Dermis blood vessel endothelial cell (primary cell): ENCODE measurements around the gene CRACR2B. TPM values are rescaled to one million over a fixed set of nuclear protein-coding genes. Genes with fewer than 3 reads are reported as not detected.

ENCODE experiments used
- DNase-seq: peaks from one replicate; pipeline ENCODE4 v3.0.0; 2010
- total RNA-seq: library from RNA; depleted of rRNA; stranded (reverse); fragments of >200 nt; gene quantifications from 2 replicates; pipeline ENCODE4 v1.2.3, GENCODE V29; 2014

CRACR2B gene
- total RNA-seq, 1 donor from 2014 or later, result 29.8 TPM

DNA sequence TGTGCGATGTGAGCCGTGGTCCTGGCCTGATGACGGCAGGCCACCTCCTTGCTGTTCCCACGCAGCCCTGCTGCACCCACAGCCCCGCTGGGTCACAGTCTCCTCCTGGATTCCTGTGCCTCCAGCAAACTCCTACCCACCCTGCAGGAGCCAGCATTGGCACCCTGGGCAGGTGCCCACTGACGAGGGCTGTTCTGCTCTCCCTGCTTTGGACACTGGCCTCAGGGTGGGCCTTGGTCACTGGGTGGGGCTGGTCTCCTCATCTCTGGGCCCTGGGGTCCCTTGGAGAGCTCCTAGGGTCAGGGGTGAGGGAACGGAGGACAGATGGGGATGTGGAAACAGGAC is 27.6 kb downstream of the CRACR2B start:
- no peak for DNase-seq

DNA sequence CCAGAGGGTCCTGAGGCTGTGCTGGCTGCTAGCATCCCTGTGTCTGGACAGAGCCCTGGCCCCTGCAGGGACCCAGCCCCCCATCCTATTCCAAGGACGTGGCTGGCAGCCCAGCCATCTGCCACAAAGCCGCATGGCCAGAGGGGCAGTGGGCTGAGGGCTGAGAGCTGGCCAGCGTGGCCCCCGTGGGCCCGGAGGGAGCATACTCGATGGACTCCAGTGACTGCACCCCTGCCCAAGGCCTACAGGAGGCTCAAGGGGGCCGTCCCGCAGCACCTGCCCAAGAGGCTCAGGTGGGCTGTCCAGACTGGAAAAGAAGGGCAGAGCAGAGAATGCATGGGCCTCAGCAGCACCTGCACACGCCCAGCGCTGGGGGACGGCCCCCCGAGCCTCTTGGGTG is 28.1 kb downstream of the CRACR2B start:
- no peak for DNase-seq

DNA sequence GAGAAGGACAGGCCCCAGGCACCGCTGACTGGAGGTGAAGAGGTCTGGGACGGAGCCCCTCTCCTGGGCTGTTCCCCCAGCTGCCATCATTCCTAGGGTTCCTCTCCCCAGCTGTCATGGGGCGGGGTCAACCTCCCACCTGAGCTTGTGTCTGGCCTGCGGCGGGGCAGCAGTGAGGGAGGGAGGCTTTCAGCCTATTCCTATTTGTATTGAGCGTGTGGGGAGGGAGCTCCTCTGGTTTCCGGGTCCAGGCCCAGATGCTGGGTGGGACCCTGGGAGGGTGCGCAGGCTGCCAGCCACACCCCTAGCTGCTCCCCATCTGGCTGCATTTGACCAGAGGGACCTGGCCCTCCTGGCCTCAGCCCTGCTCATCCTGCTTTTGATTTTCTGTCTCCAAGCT is 28.7 kb downstream of the CRACR2B start:
- no peak for DNase-seq

DNA sequence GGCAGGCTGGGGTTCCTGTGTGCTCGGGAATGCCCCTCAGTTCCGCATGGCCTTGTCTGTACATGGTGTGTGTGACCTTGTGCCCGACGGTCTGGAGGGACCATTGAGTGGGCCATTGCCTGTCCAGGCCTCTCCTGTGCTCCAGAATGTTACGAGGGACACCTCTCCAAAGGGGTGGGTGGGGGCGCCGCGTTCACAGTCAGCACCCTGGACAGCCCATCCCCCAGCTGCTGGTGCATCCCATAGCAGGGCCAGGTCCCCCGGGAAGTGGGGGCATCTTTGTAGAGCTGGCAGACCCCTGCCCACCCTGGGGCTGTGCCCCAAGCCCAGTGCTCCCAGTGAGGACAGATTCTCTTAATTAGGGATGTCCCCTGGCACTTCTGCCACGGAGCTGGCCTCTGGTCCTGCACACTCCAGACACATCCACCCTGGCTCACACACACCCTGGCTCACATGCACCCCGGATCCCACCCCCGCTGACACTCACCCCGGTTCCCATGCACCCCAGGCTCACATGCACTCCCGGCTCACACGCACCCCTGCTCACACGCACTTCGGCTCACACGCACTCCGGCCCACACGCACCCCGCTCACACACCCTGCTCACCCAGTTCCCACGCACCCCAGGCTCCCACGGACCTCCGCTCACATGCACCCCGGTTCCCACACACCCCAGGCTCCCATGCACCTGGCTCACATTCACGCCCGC is 30.5 kb downstream of the CRACR2B start:
- no peak for DNase-seq

DNA sequence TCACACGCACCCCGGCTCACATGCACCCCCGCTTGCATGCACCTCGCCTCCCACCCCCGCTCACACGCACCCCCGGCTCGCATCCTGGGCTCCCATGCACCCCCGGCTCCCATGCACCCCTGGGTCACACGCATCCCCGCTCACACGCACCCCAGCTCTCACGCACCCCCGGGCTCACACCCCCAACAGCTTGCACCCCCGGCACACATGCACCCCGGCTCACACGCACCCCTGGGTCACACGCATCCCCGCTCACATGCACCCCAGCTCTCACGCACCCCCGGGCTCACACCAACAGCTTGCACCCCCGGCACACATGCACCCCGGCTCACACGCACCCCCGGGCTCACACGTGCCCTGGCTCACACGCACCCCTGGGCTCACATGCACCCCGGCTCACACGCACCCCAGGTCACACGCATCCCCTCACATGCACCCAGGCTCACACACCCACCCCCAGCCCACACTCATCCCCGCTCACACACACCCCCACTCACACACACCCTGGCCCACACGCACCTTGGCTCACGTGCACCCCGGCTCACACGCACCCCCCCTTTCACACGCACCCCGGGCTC is 31.1 kb downstream of the CRACR2B start:
- no peak for DNase-seq

DNA sequence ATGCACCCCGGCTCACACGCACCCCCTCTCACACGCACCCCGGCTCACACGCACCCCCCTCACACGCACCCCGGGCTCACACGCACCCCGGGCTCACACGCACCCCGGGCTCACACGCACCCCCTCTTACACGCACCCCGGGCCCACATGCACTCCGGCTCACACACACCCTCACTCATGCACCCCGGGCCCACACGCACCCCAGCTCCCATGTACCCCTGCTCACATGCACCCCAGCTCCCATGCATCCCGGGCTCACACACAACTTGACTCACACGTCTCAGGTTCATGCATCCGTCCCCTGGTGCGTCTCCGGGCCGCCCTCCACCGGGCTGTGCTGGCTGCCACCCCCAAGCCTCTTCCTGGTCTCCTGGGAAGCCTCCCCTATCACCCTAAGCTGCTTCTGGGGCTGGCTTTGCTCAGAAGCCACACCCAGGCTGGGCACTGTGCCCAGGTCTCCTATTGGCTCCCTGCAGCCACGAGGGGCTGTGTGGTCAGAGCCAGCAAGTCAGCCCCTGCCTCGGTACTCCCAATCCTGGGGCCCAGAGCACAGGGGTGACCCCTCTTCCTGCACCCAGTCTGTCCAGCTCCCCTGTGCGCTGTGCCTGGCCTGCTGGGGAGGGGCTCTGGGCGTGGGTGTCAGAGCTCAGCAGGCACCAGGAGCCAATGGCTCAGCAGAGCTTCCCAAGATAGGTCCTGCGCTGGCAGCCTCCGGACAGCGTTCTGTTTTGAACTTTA is 31.8 kb downstream of the CRACR2B start:
- DNase-seq, result peak; percentile 70

DNA sequence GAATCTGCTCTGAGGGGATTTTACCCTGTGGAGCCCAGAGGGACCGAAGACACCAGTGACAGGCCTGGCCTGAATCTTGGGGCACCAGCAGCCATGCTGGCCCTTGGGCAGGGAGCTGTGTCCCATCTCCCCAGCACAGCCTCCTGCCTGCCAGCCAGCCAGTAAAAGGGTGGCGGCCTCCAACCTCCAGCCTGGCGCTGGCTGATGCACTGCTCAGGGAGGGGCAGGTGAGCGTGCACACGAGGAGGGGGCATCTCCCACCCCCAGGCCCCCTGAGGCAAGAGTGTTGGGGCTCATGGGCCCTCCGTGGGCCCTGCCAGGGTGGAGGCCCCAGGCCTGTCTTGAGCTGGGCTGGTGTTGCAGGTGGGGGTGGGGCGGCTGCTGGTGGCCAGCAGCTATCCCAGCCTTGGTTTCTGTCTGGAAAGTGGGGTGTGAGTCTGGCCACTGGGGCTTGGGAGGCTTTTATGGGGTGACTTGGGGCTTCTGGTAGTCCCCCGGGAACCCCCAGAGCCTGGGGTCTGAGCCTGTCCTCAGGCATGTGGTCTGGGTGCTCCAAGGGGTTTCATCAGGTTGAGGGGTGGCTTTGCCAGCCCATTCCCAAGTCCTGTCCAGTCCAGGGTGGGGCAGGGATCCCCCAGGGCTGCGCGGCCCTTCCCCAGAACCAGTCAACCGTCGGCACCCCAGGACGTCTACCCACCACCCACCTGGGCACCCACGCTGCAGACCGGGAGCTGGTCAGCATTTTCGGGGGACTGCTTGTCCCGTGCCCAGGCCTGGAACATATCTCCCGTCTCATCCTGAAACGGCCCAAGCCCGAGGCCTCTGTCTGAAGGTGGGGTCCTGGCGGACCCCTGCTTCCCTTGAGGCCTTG is 32.8 kb downstream of the CRACR2B start:
- DNase-seq, result no peak

DNA sequence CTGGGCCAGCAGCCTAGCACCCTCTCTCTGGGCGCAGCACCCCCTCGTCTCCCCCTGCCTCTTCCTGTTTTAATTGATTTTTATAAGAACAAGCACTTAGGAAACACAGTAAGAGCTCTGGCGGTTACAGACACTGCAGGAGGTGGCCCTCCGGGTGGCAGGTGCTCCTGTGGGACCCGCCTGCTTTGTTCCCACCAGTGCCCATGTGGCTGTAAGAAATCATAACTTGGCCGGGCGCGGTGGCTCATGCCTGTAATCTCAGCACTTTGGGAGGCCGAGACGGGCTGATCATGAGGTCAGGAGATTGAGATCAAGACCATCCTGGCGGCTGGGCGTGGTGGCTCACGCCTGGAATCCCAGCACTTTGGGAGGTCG is 33.4 kb downstream of the CRACR2B start:
- no peak for DNase-seq

DNA sequence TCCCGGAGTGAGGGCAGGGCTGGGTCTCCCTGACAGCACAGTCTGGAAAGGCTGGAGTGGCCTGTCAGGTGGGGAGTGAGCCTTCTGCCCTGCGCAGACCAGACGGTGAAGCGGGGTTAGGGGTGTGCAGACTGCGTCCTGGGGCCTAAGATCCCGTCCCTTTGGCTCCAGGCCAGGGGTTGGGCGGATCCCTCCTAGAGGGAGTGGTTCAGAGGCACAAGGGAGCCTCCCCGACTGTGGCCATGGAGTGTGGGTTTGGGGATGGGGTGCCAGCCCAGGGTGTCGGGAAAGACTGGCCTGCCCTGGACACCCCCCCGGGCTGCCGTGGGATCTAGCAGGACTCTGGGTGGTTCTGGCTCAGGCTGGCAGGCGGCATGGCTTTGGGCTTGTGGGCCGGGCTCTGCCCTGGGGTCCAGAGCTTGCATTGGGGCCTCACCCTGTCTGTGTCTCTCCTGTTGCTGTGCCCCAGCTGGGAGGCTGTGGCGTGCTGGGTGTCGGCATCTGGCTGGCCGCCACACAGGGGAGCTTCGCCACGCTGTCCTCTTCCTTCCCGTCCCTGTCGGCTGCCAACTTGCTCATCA is 34.5 kb downstream of the CRACR2B start:
- no peak for DNase-seq

DNA sequence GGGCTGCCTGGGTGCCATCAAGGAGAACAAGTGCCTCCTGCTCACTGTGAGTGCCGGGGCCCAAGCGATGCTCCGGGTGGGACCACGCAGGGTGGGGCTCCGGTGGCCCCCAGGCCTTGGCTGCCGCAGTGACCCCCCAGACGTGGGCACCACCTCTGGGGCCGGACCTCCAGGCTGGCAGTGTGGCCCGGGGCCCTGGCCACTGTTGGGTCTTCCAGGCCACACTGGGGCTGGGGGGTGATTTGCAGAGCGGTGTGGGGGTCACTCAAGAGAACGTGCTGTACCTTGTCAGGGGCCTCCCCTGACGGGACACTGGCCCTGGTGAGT is 34.9 kb downstream of the CRACR2B start:
- DNase-seq, result no peak

DNA sequence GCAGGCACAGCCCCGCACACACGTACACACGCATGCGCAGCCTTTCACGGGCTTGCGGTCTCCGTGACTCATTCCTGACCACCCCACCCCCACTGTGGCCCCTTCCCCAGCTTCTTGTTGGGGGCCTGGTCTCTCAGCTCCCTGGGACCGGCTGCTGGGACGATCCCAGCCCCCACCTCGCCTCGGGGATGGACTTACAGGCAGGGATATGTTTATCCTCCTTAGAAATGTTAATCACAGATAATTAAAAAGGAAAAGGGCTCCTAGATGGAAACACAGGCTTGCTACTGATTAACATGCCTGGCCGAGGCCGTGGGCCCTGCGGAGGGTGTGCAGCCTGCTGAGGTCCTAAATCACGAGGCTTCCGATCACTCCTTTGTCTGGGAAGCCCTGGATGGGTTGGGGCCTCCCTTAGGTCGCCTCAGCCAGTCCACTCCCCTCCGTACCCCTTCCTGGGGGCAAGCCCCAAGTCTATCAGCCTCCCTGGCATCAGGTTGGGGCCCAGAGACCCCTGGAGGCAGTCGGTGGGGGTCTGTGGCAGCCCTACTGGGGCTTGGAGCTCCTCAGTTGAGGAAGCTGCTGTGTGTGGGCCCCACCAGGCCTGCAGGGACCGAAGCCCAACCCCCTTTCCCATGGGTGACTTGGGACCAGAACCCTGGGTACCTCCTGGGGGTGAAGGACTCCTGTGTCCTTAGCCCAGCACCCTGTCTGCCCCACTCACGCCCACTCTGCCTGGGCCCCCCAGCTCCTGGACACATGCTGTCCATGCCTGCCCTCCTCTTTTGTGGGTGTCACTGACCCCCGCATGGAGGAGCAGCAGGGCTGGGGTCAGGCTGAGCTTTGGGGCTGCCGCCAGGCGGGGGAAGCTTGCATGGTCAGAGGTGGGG is 35.5 kb downstream of the CRACR2B start:
- DNase-seq, result no peak

DNA sequence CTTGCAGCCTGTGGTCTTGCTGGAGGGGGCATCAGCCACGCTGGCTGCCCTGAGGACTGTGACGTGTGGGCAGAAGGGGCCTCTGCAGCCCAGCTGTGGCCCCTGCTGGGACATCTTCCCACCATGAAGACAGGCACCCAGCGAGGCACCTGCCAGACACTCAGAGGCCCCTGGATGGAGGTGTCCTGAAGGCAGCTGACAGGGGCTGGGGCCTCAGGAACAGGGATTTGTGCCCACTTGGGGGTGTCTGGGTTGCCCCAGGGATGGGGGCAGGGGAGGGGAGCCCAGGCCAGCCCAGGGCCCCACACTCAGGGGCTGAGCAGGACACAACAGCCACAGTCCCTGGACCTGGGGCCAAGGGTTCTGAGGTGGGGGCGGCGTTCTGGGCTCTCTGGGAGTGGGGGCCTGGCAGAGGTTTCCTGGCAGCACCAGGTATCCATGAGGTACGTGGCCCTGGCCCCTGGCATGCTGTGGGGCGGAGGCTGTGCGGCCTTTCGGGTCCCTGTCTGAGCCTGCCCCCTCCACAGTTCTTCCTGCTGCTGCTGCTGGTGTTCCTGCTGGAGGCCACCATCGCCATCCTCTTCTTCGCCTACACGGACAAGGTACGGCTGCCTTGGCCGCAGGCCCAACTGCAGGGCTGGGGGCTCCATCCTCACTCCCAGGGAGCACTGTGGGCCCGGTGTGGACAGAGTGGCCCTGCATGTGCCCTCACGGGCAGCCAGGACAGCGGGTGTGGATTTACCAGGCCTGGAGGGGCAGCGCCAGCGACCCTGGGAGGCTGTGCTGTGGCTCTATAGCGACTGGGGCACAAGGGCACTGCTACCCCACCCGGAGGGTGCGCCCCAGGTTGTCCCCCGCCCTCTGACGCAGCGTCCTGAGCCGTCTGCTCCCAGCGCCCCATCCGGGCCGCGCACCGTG is 36.5 kb downstream of the CRACR2B start:
- no peak for DNase-seq

DNA sequence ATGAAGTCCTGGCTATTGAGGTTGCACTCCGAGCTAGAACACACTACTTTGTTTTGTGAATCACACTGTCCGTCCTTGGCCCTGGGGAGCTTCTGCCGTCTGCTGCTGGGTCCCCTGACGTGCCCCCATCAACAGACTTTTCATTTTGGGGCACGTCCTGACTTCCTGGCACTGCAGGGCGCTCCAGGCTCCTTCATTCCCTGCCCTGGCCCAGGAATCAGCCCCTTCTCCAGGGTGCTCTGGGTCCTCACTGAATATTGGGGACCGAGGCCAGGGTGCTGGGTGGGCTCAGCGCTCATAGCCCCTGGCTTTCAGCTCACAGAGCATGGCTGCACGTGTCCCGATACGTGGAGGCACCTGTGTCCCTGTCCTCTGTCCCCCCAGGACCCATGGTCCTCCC is 37.2 kb downstream of the CRACR2B start:
- DNase-seq, result no peak

DNA sequence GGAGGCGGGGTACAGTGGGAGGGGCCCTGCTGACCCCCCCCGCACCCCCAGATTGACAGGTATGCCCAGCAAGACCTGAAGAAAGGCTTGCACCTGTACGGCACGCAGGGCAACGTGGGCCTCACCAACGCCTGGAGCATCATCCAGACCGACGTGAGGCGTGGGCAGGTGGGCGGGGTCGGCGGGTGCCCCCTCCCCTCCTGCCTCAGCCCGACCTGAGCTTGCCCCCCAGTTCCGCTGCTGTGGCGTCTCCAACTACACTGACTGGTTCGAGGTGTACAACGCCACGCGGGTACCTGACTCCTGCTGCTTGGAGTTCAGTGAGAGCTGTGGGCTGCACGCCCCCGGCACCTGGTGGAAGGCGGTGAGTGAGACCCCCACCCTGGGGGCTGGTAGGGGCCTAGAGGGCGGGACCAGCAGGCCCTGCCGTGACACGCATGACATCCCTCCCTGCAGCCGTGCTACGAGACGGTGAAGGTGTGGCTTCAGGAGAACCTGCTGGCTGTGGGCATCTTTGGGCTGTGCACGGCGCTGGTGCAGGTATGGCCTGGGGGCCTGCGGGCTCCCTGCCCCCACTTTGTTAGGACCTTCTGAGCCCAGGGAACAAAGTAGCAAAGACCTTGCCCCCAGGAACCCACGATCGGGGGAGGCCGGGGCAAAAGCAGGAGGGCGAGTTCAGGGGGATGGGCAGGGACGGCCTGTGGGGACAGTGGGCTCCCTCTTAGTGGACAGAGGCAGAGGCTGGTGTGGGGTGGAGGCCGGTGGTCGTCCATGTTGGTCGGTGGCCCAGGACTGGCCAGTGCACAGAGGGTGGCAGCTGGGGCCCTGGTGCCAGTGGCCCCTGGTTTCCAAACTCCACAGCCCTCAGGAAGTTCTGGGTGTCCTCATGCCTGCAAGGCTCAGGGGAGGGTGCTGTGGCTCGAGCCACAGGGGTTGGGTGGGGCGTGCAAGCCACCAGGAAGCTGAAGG is 38.0 kb downstream of the CRACR2B start:
- DNase-seq, result no peak

DNA sequence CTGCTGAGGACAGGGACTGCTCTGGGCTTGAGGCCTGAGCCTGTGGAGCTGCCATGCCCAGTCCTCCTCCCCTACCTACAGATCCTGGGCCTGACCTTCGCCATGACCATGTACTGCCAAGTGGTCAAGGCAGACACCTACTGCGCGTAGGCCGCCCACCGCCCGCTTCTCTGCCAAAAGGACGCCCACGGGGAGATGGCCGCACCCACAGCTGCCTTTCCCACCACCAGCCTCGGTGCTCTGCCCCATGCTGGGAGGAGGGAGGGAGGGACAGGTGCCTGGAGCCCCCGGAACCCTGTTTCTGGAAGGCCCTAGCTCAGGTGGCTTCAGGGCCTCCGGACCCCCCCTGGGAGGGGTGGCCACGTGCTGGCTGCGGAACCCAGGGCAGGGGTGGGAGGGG is 38.8 kb downstream of the CRACR2B start:
- no peak for DNase-seq

DNA sequence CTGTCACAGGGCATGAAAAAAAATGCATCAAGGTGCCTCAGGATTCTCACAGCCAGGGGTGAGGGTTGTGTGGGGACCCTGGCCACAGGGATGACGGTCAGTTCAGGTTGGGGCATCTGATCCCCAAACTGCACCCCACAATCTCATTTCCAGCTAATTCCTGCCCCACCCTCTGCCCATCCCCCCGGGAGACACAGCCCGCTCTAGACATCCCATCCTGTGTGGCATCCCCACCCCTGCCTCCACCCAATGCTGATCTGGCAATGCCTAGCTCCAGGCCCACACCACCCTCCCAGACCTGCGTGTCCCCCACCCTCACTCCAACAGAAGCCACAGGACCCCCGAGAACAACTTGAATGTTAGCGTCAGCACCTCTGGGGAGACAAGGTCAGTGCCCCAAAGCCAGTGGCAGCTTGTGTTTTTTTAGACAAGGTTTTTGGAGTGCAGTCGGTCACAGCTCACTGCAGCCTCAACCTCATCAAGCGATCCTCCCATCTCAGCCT is 40.2 kb downstream of the CRACR2B start:
- no peak for DNase-seq

DNA sequence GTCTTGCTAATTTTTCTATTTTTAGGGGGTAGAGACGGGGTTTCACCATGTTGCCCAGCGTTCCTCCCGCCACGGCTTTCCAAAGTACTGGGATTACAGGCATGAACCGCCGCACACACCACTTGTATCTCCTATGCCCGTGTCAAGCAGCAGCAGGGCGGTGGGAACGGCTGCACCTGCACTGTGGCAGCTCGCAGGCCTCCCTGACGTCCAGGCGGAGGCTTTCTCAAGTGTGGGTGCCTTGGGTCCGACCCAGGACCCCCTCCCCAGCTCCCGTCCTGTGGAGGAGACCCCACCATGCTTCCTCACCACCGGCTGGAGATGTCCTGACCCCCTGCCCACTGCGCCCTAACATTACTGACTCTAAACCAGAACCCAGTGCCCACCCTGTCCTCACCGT is 40.7 kb downstream of the CRACR2B start:
- no peak for DNase-seq

DNA sequence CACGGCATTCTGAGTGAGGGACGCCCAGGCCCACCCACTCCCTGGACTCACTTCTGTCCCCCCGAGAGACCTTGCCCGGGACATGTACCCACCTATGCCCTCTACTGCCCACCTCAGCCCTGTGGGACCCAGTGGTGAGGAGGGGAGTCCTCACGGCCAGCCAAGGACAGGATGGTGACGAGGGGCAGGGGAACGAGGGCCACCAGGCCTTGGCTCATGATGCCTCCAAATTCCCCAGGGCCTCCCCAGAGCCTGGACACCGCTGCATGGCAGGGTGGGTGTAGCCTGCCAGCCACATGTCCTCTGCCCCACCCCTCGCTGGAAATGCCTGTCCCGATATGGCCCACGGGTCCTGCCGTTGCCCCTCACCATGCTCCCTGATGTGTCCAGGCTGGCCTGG is 41.1 kb downstream of the CRACR2B start:
- no peak for DNase-seq

DNA sequence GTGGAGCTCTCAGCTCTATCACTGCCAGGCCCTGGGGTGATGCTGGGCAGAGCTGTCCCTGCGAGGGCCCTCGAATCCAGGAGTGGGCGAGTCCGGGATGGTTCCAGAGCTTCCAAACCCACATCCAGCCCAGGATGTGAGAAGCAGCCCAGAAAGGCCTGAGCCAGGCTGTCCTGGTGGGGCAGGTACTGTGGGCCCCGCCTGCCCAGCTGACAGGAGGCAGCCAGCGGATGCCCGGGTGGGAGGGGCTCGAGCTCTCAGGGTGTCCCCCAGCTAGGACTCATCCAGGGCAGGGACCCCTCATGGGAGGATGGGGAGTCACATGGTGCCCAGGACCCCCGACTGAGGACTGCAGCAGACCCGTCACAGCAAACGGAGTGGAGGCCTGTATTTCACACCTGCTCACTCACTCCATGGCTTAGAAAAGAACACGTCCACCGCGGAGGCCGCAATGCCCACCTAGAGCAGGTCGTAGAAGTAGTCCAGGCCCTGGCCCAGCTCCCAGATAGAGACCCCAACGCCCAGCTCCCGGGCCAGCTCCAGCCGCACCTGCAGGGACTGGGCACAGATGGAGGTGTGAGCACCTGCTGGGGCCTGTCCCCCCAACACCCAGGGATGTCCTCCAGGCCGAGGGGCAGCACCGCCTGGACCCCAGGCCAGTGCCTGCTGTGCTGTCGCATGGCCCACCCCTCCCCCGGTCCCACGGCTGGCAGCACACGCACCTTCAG is 41.8 kb downstream of the CRACR2B start:
- no peak for DNase-seq
